WTC11 (cell line): ENCODE measurements around the gene PDXK. TPM values are rescaled to one million over a fixed set of nuclear protein-coding genes. Genes with fewer than 3 reads are reported as not detected.

Source experiments
- ATAC-seq: fragments of 200-7000 bp; cut with Tn5 transposase; 2 replicates; pipeline ENCODE4 v1.10.0; 2021; ENCODE audit warnings: mild to moderate bottlenecking, moderate library complexity
- CTCF ChIA-PET: fragments of 300-600 bp; sonication (Branson Sonifier 250); formaldehyde crosslinking; loops from one replicate; lab custom pipeline; 2021; ENCODE audit warnings: antibody characterized with exemption; lab: Charles Lee
- POLR2A ChIA-PET: fragments of 350-600 bp; sonication (Branson Sonifier 250); formaldehyde crosslinking; loops from one replicate; lab custom pipeline; 2021; ENCODE audit warnings: antibody characterized with exemption; lab: Charles Lee
- DNase-seq: peaks from one replicate; pipeline ENCODE4 v3.0.0; 2021; ENCODE audit warnings: low spot score
- H3K27ac Mint-ChIP-seq: 2 replicates; pipeline ENCODE4 v1.8.0; 2021; ENCODE audit warnings: mixed read lengths
- H3K27me3 Mint-ChIP-seq: 2 replicates; pipeline ENCODE4 v1.8.0; 2021; ENCODE audit warnings: low read depth, mild to moderate bottlenecking, moderate library complexity, mixed read lengths
- H3K36me3 Mint-ChIP-seq: 2 replicates; pipeline ENCODE4 v1.8.0; 2021; ENCODE audit warnings: mixed read lengths
- H3K4me1 Mint-ChIP-seq: 2 replicates; pipeline ENCODE4 v1.8.0; 2022; ENCODE audit warnings: mixed read lengths
- H3K4me3 Mint-ChIP-seq: 2 replicates; pipeline ENCODE4 v1.8.0; 2021; ENCODE audit warnings: mild to moderate bottlenecking, moderate library complexity, mixed read lengths
- H3K9me3 Mint-ChIP-seq: 2 replicates; pipeline ENCODE4 v1.8.0; 2021; ENCODE audit warnings: mixed read lengths
- ARID4B ChIP-seq: sonication (generic); formaldehyde crosslinking; IDR thresholded peaks from 2 replicates; pipeline ENCODE4 v1.8.0; 2023; ENCODE audit warnings: missing genetic modification reagents, mild to moderate bottlenecking, borderline replicate concordance
- ATF6 ChIP-seq: sonication (generic); formaldehyde crosslinking; IDR thresholded peaks from 2 replicates; pipeline ENCODE4 v1.8.1; 2023; ENCODE audit warnings: mild to moderate bottlenecking, missing genetic modification reagents
- CBFB ChIP-seq: sonication (generic); formaldehyde crosslinking; IDR thresholded peaks from 2 replicates; pipeline ENCODE4 v1.8.1; 2022; ENCODE audit warnings: mild to moderate bottlenecking, low read depth, missing genetic modification reagents
- CREB1 ChIP-seq: sonication (generic); formaldehyde crosslinking; IDR thresholded peaks from 2 replicates; pipeline ENCODE4 v1.8.0; 2023; ENCODE audit warnings: mild to moderate bottlenecking, missing genetic modification reagents
- CTCF ChIP-seq: fragments of 200-600 bp; IDR thresholded peaks from 2 replicates; pipeline ENCODE4 v1.8.0; 2022; ENCODE audit warnings: antibody characterized with exemption
- E2F1 ChIP-seq: sonication (generic); formaldehyde crosslinking; IDR thresholded peaks from 2 replicates; pipeline ENCODE4 v1.8.0; 2022; ENCODE audit warnings: mild to moderate bottlenecking, missing genetic modification reagents
- ELF4 ChIP-seq: sonication (generic); formaldehyde crosslinking; IDR thresholded peaks from 2 replicates; pipeline ENCODE4 v1.8.1; 2022; ENCODE audit warnings: low read depth, mild to moderate bottlenecking, moderate library complexity, missing genetic modification reagents
- FOXP1 ChIP-seq: sonication (generic); formaldehyde crosslinking; IDR thresholded peaks from 2 replicates; pipeline ENCODE4 v1.8.0; 2022; ENCODE audit warnings: missing genetic modification reagents, mild to moderate bottlenecking, moderate library complexity, borderline replicate concordance
- HMGXB4 ChIP-seq: sonication (generic); formaldehyde crosslinking; IDR thresholded peaks from 2 replicates; pipeline ENCODE4 v1.8.1; 2023; ENCODE audit warnings: mild to moderate bottlenecking, moderate library complexity, missing genetic modification reagents
- IRF2 ChIP-seq: sonication (generic); formaldehyde crosslinking; IDR thresholded peaks from 2 replicates; pipeline ENCODE4 v1.8.0; 2022; ENCODE audit warnings: low read depth, missing genetic modification reagents, borderline replicate concordance
- MLX ChIP-seq: sonication (generic); formaldehyde crosslinking; IDR thresholded peaks from 2 replicates; pipeline ENCODE4 v1.8.1; 2023; ENCODE audit warnings: mild to moderate bottlenecking, missing genetic modification reagents, moderate library complexity
- TEAD4 ChIP-seq: sonication (generic); formaldehyde crosslinking; IDR thresholded peaks from 2 replicates; pipeline ENCODE4 v1.8.0; 2022; ENCODE audit warnings: mild to moderate bottlenecking, missing genetic modification reagents
- total RNA-seq: library from RNA; stranded (reverse); gene quantifications from 3 replicates; pipeline ENCODE4 v1.2.3, GENCODE V29; 2021

The PDXK gene
- total RNA-seq, 1 experiment from 2014 or later: 120 TPM

GRCh38 chr21:43743947-43744346, 25.0 kb downstream of the PDXK start:
- ATAC-seq (no peak), DNase-seq (no peak)
- ChIA-PET CTCF (no interaction called here), POLR2A (no interaction called here)
- H3K9me3 Mint-ChIP-seq: no peaks in the 10 kb centered on the region
- no peaks in the 10 kb centered on the region for H3K27me3 Mint-ChIP-seq
- H3K36me3 Mint-ChIP-seq: peaks cover 31% of the 10 kb centered on the region
- H3K4me1 Mint-ChIP-seq: peaks cover 16% of the 10 kb centered on the region
- H3K27ac Mint-ChIP-seq: no peak overlapping the region
- no peak for TF ChIP-seq TEAD4
- no peak for TF ChIP-seq ELF4
- no peak for TF ChIP-seq CBFB (CRISPR knock-in tag)
- no peak for TF ChIP-seq CTCF
- TF ChIP-seq E2F1 (CRISPR knock-in tag): no peak
- TF ChIP-seq MLX: no peak
- TF ChIP-seq, all 79 proteins: peak for 0
- no peak overlapping the region for H3K4me3 Mint-ChIP-seq

GRCh38 chr21:43744725-43745124, 25.8 kb downstream of the PDXK start:
- Mint-ChIP-seq H3K27ac (no peak overlapping the region), H3K27me3 (no peaks in the 10 kb centered on the region), H3K36me3 (peaks cover 31% of the 10 kb centered on the region), H3K4me3 (no peak overlapping the region), H3K9me3 (no peaks in the 10 kb centered on the region), H3K4me1 (peaks cover 11% of the 10 kb centered on the region)
- ChIA-PET POLR2A (no interaction called here), CTCF (no interaction called here)
- DNase-seq (no peak), ATAC-seq (no peak)
- TF ChIP-seq HMGXB4 (CRISPR knock-in tag) (no peak), IRF2 (CRISPR knock-in tag) (no peak), FOXP1 (CRISPR knock-in tag) (no peak), ATF6 (CRISPR knock-in tag) (no peak), CREB1 (CRISPR knock-in tag) (no peak), ARID4B (CRISPR knock-in tag) (no peak)
